ENCODE results near the gene SHISA6.

DNA sequence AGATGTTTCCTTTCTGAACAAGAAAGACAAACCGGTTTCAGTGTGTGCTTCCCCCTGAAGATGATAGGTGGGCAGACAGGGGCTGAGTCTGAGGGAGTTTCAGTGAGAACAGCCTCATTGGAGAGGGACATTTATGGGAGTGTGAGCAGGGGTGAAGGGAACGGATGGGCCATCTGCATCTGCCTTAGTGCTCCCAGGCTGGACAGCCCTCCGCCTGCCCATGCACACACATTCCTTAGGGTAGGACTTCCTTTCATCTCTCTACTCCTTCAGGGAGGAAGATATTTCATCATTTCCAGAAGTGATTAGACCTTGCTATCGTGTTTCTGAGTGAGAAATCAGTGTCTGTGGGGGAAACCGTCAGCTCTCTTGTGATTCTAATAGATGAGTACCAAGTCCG is 3.8 kb downstream of the SHISA6 start:
- no peak for TF ChIP-seq RARB (CRISPR knock-in tag; IDR thresholded peaks at IDR 0.05)
- TF ChIP-seq PPARA (CRISPR knock-in tag; IDR thresholded peaks at IDR 0.05; ENCODE audit: borderline replicate concordance), result no peak
- no peak for TF ChIP-seq ESRRG (CRISPR knock-in tag; IDR thresholded peaks at IDR 0.05)

Data from SK-N-SH treated with all-trans-retinoic acid at 6 μM for 48 hours (cell line).